EH (cell line): ENCODE data around the gene PIP5KL1.
A peak's percentile ranks its signal among the peaks of the same experiment; 100 is the strongest.

ENCODE experiments used
- DNase-seq: peaks from one replicate; pipeline ENCODE4 v3.0.0-alpha.2; 2015; ENCODE audit warnings: low read depth

The PIP5KL1 gene

DNA sequence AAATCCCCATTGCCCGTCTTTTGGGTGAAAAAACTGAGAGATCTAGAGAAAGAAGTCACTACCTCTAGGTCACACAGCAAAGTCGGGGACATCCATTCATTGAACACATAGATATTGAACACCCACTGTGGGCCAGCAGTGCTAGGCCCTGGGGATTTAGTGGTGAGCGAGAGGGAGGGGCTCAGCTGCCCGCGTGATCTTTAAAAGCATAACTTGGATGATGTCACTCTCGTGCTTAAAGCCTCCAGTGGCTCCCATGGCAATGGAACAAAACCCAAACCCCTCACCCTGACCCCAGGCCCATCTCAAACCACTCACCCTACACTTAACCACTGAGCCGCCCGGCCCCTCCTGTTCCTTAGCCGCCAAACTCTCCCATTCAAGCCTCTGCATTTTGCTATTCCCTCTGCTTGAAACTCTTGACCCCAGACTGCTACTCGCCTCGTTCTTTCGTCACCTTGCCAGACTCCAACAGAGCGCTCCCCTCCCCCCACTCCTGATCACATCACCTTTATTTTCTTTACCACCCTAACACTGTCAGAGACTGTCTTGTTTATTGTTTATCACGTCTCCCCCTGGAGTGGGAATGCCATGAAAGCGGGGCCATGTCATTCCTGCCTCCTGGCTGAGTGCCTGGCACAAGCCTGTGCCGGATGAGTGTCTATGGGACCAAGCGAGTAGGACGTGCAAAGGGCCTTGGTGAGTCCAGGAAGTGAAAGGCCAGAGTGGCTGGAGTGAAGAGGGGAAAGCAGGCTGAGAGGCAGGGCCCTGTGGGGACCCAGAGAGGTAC lies 710 bp upstream of the PIP5KL1 start:
- DNase-seq, result peak; percentile 83

DNA sequence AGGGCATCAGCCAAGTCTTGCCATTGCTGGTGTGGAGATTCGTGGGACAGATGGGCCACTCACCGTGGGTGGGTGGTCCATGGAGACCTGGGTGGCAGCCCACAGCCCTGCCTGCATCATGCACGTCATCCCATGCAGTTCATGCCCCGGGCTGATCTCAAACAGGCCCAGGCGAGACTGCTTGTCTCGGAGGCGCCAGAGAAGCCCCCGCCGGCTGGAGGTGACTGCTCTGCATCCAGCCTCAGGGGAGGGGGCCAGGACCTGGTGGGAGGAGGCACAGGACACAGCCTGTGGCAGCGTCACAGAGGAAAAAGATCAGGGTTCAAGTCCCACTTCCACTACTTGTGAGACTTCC lies 975 bp downstream of the PIP5KL1 start:
- no peak for DNase-seq

DNA sequence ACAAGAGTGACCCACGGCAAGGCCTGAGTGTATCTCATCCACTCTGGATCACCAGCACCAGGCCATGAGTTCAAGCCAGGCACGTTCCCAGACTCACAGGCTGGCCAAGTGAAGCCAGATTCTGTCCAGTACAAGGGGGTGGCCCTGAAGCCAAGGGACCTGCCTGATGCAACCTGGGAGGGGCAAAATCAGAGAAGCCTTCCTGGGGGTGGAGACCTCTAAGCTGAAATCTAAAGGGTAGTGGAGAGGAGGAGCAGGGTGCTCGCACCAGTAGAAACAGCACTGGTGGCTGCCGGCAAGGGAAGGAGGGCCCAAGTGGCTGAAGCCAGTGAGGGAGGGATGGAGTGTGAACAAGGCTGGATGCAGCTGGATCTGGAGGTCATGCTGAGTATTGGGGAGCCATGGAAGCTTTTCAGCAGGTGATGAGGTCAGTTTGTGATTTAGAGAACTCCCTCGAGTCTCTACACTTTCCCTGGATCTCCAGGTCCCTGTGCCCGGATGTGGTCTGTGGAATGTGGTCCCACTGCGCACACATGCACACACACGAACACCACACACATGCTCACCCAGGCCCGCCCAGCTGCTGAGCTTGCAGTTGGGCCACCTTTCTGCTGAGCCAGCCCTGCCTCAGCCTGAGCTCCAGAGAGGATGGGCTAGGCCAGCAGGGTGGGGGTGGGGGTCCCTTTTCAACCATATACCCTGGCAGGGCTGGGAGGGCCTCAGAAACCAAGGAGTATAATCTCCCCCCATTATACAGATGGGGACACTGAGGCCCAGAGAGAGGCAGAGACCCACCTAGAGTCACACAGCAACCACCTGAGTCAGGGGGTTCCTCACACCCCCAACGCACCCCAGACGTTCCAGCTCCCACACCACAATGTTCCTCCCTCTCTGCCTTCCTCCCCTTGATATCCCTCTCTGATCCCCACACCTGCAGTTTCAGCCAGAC lies 1.6 kb downstream of the PIP5KL1 start:
- peak; percentile 36 for DNase-seq

DNA sequence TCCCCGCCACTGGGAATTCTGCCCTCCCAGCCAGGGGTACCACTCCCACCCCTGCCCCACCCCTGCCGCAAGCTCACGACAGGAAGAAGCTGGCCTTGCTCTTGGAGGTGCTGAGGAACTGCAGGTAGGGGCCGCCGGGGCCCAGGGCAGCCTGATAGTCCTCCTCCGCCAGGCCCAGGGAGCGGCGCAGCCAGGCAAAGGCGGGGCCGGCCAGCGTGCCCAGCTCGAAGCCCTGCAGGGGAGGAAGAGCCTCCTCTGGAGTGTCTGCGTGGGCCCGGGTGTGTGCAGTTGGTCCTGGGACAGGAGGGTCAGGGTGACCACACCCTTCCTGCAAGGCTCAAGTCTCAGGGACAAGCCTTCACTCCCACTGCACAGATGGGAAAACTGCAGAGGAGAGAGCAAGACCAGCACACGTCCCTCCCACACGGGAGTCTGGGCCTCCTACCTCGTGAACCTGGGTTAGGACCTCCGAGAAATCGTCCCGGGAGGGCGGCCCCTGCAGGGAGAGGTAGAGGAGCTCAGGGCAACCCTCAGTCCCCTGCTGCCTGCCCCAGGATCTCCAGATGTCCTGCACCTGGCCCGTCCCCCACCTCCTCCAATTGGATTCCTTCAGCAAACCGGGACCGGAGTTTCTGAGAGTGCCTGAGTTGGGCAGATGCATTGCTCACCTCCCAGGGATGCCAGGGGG lies 2.4 kb downstream of the PIP5KL1 start:
- DNase-seq, result no peak

DNA sequence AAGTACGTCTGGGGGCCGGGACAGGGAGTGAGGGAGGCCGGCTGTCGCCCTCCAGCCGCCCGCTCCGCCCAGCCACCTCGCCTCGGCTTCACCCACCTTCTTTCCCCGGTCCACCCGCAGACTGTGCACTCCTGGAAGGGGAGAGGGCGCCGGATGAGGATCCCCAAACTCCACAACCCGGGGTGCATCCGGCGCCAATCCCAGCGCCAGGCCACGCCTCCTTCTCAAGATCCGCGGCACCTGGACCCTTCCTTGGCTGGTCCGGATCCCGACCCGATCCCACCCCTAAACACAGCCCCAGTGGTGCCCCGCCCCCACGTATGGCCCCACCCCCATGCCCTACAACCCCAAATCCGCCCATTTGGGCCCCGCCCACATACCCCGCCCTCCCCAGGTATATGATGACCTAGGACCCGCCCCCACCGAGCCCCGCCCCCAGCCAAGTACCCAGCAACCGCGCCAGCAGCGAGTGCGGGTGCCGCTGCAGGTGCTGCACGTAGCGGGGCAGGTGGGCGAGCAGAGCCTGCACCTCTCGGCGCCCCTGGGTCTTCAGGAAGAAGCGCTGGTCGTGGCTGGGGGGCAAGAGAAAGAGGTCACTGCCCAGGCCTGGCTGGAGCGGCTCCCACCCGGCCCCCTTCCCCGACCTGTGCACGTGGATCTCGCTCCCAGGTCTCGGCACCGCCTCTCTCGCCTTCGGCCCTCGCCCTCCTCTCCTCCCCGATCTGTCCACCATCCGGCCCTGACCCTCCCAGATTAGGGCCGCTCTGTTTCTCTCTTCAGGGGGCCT lies 3.2 kb downstream of the PIP5KL1 start:
- DNase-seq, result no peak

DNA sequence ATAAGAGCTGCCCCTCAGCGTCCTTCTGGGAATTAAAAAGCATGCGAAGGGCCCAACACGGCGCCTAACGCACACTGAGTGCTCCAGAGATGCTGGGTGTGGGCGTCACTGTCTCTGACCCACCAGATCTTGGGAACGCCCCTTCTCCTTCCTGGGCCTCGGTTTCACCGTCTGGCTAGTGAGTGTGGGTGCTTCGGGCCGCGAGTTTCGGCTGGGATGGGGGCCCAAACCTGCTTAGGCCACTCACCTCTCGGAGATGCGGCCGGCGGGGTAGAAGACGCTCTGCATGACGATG lies 3.7 kb downstream of the PIP5KL1 start:
- DNase-seq, result peak; percentile 12

DNA sequence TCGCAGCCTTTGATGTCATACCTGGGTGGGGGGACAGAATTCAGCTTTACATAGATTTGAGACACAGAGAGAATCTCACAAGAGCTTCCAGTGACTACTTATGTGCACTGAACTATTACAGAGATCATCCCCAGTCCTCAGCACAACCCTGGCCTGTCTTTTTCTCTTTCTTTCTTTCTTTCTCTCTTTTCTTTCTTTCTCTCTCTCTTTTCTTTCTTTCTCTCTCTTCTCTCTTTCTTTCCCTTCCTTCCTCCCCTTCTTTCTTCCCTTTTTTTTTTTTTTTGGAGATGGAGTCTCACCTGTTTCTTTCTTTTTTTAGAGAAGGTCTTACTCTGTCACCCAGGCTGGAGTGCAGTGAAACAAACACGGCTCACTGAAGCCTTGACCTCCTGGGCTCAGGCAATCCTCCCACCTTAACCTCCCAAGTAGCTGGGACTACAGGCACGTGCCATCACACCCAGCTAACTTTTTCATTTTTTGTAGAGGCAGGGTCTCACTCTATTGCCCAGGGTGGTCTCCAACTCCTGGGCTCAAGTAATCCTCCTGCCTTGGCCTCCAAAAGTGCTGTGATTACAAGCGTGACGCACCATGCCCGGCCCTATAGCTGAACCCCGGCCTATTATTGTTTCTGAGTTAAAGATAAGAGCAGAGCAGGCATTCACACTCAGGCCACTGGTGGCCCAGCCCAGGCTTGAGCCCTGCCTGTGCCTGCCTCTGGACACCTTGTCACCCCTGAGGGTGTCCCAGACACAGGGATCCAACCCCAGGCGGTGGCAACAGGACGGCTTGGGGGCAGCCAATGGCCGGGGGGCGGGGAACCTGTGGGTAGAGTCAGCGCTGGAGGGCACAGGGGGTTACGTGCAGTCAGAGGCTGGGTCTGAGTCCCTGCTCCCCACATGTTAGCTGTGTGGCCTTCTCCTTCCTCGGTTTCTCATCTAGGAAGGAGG lies 4.3 kb downstream of the PIP5KL1 start:
- no peak for DNase-seq

DNA sequence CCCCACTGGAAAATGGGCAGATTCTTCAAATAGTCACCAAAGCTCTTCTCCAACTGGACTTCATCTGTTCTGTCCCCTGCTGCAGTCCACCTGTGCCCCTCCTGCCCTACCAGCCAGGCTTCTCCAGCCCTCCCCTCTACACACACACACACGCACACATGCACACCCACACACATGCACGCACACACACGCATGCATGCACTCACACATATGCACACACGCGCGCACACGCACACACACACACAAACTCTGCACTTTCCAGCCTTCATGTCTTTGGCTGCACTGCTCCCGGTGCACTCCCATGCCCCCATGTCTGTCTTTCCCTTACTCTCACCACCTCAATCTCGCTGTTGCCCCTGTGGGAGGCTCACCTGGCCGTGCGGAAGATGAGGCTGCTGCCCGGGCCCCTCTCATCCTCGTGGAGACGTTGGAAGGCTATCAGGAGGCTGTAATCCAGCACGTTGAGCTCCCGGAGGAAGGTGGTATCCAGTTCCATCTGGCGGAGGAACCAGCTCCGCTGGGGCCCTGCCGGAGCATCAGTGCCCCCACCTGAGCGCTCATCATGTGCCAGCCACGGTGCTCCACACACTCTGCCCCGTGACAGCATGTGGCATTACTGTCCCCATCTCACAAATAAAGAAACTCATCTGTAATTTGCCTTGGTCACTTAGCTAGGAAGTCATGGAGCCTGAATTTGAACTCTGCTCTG lies 5.7 kb downstream of the PIP5KL1 start:
- DNase-seq, result no peak

DNA sequence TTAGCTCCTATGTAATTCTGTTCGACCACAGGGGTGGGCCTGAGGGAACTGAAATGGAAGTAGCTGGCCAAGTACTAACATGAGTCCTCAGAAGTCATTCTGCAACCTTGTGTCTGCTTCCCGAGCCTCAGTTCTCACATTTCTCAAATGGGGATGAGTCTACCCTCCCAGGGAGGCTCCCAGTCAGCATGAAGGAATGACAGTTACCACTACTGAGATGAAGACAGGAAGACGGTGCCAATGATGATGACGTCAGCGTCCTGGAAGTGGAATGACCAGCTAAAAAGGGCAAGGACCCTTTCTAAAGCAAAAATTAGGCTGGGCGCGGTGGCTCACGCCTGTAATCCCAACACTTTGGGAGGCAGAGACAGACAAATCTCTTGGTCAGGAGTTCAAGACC lies 6.8 kb downstream of the PIP5KL1 start:
- peak; percentile 99 for DNase-seq

DNA sequence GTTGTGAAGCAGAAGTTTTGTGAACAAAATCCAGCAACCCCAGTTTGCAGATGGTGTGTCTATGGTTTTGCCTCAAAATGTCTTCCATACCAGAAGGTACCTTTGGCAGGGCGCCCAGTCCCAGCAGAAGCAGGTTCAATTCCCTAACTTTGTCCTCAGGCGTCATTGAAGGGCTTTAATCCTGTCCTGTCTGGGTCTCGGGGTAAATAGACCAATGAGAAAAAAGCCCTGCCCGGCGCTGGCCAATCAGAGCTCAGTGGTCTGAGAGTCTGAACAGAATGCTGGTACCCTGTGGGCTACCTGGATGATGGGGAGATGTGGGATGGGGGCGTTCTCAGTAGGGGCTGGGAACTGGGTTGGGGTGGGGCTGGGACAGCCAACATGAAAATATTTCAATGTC lies 7.5 kb downstream of the PIP5KL1 start:
- no peak for DNase-seq

DNA sequence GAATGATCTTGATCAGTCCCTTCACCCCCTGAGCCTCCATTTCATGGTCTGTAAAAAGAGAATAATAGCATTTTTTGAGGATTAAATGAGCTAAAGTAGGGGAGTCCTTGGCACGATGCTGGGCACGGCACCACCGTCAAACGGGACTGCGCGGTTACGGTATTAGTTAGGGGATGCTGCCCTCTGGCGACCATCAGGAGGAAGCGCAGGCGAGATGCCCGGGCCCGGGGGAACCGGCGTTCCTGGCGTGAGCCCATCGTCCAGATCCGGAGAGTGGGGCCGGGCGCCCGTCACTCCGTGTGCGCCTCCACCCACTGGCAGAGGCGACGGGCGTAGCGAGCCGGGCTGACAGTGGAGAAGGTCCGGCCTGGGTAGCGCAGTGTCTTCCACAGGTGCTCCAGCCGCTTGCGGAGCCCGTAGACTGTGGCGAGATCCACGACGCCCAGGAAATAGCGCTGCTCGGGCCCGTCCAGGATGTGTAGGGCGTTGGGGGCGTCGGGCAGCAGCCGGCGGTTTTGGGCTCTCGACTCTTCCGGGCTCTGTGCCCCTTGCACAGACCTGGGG lies 8.9 kb downstream of the PIP5KL1 start:
- DNase-seq, result peak; percentile 62

DNA sequence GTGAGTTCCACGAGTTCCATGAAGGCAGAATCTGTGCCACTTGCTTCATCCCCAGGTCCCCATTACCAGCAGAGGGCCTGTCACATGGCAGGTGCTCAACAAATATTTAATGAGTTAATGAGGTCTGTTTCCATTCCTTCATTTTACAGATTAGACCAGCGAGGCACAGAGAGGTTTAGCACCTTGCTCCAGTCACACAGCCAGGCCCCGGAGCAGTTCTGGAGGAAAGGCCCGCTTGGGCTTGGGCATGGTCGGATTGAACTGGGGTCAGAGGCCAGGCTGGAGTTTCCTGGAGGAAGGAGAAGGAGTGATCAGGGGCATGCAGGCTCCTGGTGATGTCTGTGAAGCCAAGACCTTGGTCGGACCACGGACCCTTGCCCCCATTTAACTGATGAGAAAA lies 9.8 kb downstream of the PIP5KL1 start:
- DNase-seq, result no peak

DNA sequence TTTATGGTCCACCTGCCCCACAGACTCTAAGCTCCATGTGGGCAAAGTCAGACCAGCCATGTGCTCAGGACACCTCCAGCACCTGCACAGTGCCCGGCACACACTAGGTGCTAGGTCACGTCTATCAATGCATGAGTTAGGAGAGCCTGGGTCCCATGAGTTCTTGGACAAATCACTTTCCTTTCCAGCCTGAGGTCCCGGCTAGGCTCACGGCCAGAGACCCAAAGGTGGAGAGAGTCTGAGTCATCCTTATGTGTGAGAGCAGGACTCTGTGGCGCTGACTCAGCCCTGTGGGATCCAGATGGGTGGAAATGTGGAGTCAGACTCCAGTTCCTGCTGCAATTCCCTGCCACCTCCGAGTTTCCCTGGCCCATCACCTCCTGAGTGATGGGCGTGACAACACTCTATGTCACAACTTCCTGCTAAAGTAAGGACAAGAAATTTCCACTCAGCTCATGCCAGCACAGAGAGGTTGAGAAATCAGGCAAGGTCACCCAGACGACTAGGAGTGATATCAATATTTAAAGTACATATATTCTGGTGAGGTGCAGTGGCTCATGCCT lies 11.2 kb downstream of the PIP5KL1 start:
- DNase-seq, result peak; percentile 100

DNA sequence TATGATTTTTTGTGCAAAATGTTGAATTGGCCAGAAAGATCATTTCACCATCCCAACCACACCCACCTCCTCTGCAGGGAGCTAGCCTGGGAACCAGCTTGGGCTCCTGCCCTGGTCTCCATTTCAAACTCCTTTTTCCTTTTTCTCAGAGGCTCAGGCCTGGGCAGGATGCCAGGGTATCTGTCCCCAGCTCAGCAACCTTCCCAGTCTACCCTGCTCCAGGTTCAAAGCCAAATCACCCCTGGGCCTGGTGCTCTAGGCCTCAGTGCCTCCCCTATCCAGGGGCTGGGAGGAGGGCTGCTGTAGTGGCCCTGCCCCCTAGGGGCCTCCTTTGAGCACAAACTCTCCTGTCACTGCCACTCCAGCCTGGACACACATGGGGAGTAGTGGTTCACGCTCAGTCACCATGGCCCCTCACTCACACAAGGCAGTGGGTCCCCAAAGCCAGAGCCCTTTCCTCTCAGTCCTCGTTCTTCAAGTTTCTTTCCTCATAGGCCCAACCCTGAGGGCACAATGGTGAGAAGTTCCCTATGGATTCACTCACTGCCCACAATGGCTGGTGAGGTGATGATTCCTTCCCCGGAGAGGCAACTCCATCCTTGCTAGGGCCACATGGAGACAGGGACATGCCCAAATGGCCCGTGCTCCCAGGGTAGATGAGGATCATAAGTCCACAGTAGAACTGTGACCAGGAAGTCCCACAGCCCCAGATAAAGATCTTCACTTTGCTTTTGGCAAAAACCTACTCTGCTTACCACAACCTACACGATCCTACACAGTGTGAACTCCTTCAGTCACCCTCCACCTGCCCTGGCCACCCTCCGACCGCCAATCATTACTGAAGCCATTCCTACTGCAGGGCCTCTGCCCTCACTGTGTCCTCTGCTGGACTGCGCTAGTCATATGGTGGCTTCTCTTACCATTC lies 12.1 kb downstream of the PIP5KL1 start:
- peak; percentile 67 for DNase-seq

DNA sequence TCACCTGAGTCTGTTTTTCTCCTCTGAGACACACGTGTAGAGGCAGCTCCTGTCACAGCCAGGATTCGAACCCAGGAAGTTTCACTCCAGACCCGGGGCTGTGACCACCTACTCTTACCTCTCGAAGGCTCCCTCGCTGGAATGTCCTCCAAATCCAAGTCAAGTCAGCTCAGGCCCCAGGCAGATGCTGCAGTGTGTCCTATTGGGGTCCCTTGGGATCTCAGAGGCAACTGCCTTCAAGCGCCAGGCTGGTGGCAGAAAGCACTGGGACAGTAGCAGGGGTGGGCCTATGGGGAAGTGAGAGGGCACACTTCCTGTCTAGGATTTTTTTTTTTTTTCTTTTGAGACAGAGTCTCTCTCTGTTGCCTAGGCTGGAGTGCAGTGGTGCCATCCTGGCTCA lies 13.0 kb downstream of the PIP5KL1 start:
- DNase-seq, result no peak

DNA sequence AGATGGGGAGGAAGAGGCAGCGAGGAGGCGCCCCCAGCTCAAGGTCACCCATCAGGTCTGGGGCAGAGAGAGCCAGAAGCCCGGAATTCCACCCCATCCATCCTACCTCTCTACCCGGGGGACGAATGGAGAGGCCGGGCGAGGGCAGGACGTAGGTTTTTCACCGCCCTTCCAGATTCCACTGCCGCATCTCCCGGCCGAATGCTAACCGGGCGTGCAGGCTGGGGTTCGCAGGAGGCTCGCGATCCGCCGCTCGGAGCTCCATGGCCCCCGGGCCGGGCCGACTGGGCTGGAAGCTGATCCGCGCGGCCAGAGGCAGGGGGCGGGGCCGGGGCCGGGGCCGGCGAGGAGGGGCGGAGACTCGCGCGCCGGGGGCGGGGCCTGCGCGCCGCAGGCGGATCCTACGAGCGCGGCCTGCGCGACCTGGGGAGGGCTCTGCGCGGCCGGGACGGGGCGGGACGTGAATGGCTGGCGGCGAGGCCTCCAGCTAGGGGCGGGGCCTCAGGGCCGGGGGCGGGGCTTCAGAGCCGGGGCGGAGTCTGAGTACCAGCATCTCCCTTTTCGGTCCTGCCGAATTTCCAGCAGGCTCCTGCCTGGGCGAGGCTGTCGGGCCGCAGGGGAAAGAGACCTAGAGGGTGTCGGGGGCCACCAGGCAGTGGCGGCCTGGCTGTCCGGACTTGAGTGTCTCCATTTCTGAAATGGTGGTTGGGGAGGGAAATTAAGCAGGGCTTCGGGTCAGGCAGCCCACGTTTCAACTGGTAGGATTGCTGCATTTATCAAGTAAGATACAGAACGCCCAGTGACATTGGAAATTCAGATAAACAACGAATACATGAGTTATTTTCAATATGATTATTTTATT lies 13.6 kb downstream of the PIP5KL1 start, which contains the start of gene ST6GALNAC4:
Gene ST6GALNAC4, minus strand, starts transcription at position 322 of the 862 bp plus-strand sequence. CDS start 622 bp downstream, outside the sequence.
- DNase-seq, result peak; percentile 91
